Hindlimb muscle (tissue), 1 donor: ENCODE data around the gene GRIK3. TPM values are rescaled to one million over a fixed set of nuclear protein-coding genes. Genes with fewer than 3 reads are reported as not detected.

Source experiments
- DNase-seq: peaks from one replicate; pipeline ENCODE4 v3.0.0-alpha.2; 2013
- polyA plus RNA-seq: library from polyadenylated mRNA; unstranded; fragments of 120-200 nt; gene quantifications from one replicate; pipeline ENCODE4 v1.2.1, GENCODE V29; 2013; ENCODE audit not compliant: insufficient read length

Gene GRIK3
- polyA plus RNA-seq, 1 donor = 0.50 TPM

- no peak for DNase-seq
Observed at GRCh38 chr1:36847761-36848160, 186.6 kb downstream of the GRIK3 start.

GRCh38 chr1:36847186-36847585 is 187.1 kb downstream of the GRIK3 start:
- DNase-seq = no peak

DNA sequence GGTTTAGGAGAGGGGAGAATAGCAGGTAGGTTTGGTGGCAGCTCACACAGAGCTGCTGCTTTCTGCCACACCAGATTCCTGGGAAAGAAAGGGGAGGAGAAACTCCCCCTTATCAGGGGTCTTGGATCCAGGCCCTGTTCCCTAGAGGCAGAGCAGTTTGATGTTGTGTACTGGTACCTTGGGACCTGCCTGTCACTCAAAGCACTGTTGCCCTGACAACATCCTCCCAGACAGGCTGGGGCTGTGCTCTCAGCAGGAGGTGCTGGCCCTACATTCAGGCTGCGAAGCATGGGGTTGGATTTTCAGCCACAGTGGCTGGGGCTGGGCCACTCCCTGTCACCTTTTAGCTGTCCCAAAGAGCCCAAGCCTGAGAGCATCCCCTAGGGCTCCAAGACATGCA is 188.0 kb downstream of the GRIK3 start:
- no peak for DNase-seq

GRCh38 chr1:36845802-36846201 is 188.5 kb downstream of the GRIK3 start:
- no peak for DNase-seq

- no peak for DNase-seq
Observed at GRCh38 chr1:36844917-36845316, 189.4 kb downstream of the GRIK3 start.

DNA sequence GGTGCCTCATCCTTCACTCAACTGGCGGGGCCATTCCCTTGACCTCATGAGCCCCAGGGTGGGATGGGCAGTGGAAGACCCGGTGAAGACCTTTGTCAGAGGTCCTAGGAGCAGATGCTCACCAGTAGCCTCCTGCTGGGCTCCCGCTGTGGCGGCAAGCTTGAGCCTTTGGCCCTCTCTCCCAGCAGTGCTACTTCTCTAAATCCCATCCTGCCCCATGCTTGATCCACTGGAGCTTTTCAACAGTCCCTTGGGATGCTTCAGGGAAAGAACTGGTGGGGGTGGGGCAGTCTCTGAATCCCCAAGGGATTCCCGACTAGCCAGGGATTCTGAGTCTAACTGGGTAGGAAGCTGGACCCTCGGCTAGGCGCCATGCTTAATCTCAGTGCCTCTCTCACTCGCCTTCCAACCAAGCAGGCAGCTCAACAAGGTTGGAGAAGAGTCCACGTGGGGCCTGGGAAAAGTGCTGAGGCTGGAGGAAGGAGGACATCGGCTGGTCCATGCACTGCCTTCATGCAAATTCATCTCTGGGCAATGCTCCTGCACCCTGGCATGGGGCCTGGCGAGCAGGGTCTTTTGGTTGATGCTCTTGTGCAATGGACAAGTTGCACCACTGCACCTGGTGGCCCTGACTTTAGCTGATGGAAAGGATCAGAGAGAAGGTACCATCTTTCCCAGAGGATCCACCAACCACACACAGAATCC is 190.3 kb downstream of the GRIK3 start:
- no peak for DNase-seq

DNA sequence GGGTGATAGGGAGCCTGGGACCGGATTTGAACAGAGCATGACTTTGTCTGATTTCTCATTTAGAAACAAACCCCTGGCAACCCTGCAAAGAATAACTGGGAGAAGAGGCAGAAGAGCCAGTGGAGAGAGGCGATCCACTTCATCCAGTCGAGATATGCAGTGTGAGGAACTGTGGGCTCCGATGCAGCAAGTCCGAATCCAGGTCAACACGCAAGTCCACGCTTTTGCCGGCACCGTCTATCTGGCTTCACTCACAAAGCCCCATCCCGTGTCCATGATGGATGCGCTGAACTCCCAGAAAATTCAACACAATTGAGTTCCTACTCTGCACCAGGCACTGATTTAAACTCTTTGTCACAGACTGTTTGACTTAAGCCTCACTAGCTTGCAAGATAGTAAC is 191.3 kb downstream of the GRIK3 start:
- no peak for DNase-seq

- DNase-seq = no peak
Observed at GRCh38 chr1:36842448-36842847, 191.9 kb downstream of the GRIK3 start.

DNA sequence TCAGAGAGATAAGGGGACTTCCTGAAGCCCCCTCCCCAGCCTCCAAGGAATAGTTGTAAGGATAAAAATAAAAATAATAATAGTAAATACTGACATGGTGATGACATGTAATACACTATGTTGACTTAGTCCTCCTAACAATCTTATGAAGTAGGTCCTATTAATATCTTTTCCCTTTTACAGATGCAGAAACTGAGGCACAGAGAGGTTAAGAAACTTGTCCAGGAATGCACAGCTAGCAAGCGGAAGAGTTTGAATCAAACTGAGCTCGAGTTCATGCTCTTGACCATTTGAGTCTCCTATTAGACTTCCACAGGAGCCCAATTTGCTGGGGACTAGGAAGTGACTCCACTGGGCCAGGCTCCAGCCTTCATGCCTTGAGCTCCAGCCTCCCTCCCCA is 194.8 kb downstream of the GRIK3 start:
- DNase-seq = no peak

GRCh38 chr1:36838888-36839287 is 195.4 kb downstream of the GRIK3 start:
- DNase-seq = no peak

DNA sequence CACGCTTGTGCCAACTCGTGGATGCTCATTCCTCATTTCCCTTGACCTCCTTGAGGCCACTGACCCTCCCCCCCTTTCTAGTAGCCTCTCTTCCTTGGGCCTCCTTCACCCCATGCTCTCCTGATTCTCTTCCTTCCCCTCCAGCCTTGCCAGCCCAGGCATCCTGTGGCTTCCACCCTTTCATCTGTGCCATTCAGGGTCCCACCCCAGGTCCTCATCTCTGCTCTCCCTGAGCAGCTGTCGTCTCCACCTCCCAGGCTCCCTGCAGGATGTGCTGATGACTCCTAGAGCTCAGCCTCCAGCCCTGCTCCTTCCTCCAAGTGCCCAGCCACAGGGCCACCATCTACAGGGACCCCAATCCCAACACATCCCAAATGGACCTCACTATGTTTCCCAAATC is 197.4 kb downstream of the GRIK3 start:
- no peak for DNase-seq

DNA sequence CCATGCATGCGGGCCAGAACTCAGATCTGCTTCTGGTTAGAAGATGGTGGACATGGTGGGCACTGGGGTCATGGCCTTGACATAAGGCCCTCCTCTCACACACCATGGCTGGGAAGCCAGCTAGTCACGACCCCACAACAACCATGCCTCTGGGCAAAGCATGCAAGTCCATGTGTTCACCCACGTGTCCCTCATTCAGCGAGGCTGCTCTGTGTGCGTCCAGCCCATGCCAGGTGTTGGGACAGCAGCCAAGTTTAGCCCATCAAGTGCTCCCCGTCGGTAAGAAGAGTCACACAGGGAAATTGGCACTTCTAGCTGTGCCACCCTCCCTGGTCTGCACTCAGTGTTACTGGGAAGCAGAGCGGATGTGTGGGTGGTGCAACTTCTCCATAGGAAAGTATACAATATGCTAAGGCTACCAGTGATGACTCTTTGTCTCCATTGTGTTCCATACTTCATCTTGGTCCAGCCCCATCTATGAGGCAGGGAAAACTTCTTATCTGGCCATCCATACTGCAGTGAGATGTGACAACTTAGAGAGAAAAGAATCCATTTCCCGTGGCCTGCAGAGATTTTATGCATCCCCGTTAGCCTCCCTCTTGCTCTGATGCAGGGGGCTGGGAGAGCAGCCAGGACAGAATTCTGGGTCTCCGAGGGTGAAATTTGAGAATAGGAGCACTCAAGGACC is 198.0 kb downstream of the GRIK3 start:
- peak; percentile 15 for DNase-seq

GRCh38 chr1:36835696-36836095 is 198.6 kb downstream of the GRIK3 start:
- DNase-seq = no peak

GRCh38 chr1:36835017-36835695 is 199.2 kb downstream of the GRIK3 start:
- no peak for DNase-seq

DNA sequence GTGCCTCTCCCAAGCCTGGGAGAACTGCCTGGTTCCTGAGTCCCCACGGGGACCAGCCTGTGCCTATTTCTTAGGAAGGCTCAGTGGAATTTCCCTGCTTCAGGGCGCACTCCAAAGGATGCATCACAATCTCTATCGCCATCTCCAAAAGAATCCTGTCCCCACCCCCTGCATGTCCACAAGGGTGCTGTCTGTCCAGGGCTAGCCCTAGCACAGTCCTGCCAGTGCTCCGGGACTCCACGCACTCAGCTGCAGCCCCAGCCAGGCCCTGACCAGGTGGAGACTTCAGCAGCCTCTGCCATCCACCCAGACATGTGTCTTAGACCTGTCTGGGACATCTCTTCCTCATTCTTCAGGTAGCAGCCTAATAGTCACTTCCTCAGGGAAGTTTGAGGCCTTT is 199.7 kb downstream of the GRIK3 start:
- DNase-seq = no peak

DNA sequence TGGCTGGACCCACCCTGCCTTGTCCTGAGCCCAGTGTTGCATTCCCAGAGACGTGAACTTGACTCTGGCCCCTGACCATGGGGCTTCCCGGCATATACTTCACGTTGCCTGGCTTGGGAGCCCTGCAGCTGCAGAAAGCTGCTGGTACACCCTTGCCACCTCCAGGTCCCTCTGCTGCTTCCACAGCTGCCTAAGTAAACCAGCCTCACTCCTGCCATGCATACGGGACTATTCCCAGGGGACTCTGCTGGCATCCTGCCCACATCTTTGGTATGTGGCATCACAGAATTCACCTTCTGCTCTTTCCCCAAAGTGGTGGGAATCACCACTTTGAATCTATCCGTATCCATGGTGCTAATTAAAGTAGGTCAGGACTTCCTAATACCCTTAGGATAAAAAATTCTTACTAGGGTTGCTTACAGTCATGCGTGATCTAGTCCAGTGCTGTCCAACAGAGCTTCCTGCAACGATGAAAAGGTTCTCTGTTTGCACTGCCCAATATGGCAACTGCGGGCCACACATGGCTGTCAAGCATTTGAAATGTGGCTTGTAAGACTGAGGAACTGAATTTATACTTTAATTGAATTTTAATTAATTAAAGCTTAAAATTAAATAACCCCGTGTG is 203.0 kb downstream of the GRIK3 start:
- no peak for DNase-seq

DNA sequence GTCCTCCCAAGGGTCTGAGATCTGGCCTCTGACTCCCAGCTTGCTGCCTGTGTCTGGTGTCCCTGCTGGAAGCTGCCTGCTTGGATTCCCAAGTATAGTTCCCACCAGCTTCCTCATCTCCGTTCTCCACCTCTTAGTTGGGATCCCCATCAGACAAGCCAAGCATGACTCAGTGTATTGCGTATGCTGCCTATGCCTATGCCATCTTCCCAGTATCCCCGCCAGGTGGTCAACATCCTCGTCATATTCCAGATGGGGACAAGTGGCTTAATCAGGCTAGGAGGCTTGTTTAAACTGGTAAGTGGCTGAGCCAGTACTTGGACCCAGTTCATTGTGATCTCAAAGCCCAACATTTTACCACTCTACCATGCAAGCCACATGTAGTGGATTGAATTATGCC is 204.4 kb downstream of the GRIK3 start:
- no peak for DNase-seq

GRCh38 chr1:36829066-36829465 is 205.2 kb downstream of the GRIK3 start:
- DNase-seq = no peak

DNA sequence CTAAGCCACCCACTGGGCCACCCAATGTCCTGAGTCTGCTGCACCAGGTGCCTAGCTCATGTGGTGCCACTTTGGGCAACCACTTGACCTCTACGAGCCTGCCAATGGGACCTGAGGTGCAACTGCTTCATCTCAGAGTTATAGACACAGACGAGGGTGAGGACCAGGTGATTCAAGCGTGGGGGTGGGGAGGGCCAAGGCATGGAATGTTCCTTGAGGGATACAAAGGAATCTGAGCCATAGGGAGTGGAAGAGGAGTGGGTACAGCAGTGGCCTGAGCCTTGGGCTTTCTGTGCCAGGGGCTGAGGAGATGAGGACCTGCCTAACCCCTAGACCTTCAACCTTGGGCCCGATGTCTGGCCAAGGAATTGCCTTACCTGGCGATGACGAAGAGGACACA is 209.1 kb downstream of the GRIK3 start:
- no peak for DNase-seq

DNA sequence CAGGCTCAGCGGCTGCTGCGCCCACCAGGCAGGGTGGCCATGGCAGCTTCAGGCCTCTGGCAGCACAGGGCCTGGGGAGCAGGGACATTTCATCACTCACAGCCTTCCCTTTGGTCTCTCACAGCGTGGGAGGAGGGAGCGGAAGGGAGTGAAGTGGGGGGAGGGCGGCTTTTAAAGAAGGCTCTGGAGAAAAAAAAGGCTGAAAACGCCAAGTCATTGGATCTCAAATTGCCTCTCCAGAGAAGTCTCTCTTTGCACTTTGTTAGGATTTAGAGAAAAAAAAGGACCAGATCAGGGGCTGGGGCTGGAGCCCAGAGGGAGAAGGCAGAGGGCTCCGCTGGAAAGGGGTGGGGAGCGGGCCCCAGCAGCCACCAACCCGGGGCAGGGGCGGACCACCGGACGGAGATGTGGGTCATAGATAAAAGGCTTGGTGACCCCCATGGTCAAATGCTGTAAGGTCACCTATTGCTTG is 209.9 kb downstream of the GRIK3 start:
- no peak for DNase-seq

- no peak for DNase-seq
Observed at GRCh38 chr1:36822648-36823047, 211.7 kb downstream of the GRIK3 start.

DNA sequence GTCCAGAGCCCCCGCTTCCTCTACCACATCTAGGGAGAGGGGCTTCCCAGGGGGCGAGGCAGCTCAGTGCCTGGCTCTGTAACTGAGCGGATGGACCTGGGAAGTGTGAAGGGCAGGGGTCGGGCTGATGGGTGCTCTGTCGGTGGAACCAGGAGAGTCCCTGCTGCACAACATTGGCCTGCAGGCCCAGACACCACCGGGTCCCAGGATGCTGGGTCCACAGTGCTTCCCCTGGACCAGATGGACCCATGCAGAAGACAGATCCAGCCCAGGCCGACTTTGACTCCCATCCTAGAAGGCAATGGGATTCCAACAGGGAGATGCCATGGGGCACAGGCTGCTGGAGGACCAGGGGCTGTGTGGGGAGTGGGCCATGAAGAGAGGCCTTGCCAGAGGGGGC is 212.9 kb downstream of the GRIK3 start:
- DNase-seq = no peak

GRCh38 chr1:36818771-36819170 is 215.5 kb downstream of the GRIK3 start:
- no peak for DNase-seq
